H9 (cell line): ENCODE measurements around the gene KL. TPM values are rescaled to one million over a fixed set of nuclear protein-coding genes. Genes with fewer than 3 reads are reported as not detected.

Source experiments
- DNase-seq: peaks from one replicate; pipeline ENCODE4 v3.0.0-alpha.2; 2017
- H2AFZ ChIP-seq: one replicate; pipeline ENCODE4 v1.6.1; 2013; ENCODE audit warnings: mild to moderate bottlenecking, low read length, control low read depth, moderate library complexity
- H2AK5ac ChIP-seq: 2 replicates; pipeline ENCODE4 v1.6.1; 2013; ENCODE audit warnings: low read length, control low read depth, mixed read lengths; ENCODE audit not compliant: insufficient read length
- H2BK120ac ChIP-seq: one replicate; pipeline ENCODE4 v1.6.1; 2013; ENCODE audit warnings: low read depth, mild to moderate bottlenecking, low read length, control low read depth, inconsistent platforms; ENCODE audit not compliant: poor library complexity, severe bottlenecking
- H2BK12ac ChIP-seq: 2 replicates; pipeline ENCODE4 v1.6.1; 2013; ENCODE audit warnings: low read length, control low read depth, mixed read lengths, low read depth; ENCODE audit not compliant: insufficient read length
- H2BK15ac ChIP-seq: 2 replicates; pipeline ENCODE4 v1.6.1; 2013; ENCODE audit warnings: low read depth, low read length, control low read depth
- H2BK20ac ChIP-seq: one replicate; pipeline ENCODE4 v1.6.1; 2013; ENCODE audit warnings: low read depth, mild to moderate bottlenecking, low read length, control low read depth, inconsistent platforms; ENCODE audit not compliant: poor library complexity, severe bottlenecking
- H2BK5ac ChIP-seq: 2 replicates; pipeline ENCODE4 v1.6.1; 2013; ENCODE audit warnings: low read length, control low read depth, mixed read lengths; ENCODE audit not compliant: insufficient read length
- H3K14ac ChIP-seq: 2 replicates; pipeline ENCODE4 v1.6.1; 2013; ENCODE audit warnings: low read length, control low read depth; ENCODE audit not compliant: insufficient read depth
- H3K18ac ChIP-seq: 2 replicates; pipeline ENCODE4 v1.6.1; 2013; ENCODE audit warnings: low read depth, mild to moderate bottlenecking, mixed read lengths, low read length, control low read depth; ENCODE audit not compliant: insufficient read length
- H3K23ac ChIP-seq: 2 replicates; pipeline ENCODE4 v1.6.1; 2013; ENCODE audit warnings: low read length, control low read depth, mixed read lengths, low read depth; ENCODE audit not compliant: insufficient read length
- H3K23me2 ChIP-seq: 2 replicates; pipeline ENCODE4 v1.6.1; 2013; ENCODE audit warnings: low read depth, mild to moderate bottlenecking, mixed read lengths, low read length, control low read depth; ENCODE audit not compliant: insufficient read length, poor library complexity, severe bottlenecking
- H3K27ac ChIP-seq: 2 replicates; pipeline ENCODE4 v1.5.1; 2013; ENCODE audit warnings: low read length, control low read depth, mixed read lengths, low read depth; ENCODE audit not compliant: insufficient read length
- H3K27me3 ChIP-seq: 2 replicates; pipeline ENCODE4 v1.6.1; 2013; ENCODE audit warnings: low read length, control low read depth, inconsistent platforms; ENCODE audit not compliant: insufficient read depth
- H3K4ac ChIP-seq: 2 replicates; pipeline ENCODE4 v1.6.1; 2013; ENCODE audit warnings: low read depth, mild to moderate bottlenecking, control low read depth, inconsistent platforms, low read length, moderate library complexity
- H3K4me1 ChIP-seq: 2 replicates; pipeline ENCODE4 v1.6.1; 2013; ENCODE audit warnings: low read length, control low read depth, inconsistent platforms; ENCODE audit not compliant: insufficient read depth
- H3K4me2 ChIP-seq: 2 replicates; pipeline ENCODE4 v1.6.1; 2013; ENCODE audit warnings: low read length, control low read depth, mixed read lengths; ENCODE audit not compliant: insufficient read length, insufficient read depth
- H3K56ac ChIP-seq: 2 replicates; pipeline ENCODE4 v1.6.1; 2013; ENCODE audit warnings: low read depth, mild to moderate bottlenecking, mixed read lengths, low read length, control low read depth; ENCODE audit not compliant: insufficient read length
- H3K79me1 ChIP-seq: 2 replicates; pipeline ENCODE4 v1.6.1; 2013; ENCODE audit warnings: low read depth, mild to moderate bottlenecking, moderate library complexity, low read length, control low read depth, inconsistent platforms; ENCODE audit not compliant: insufficient read depth, poor library complexity, severe bottlenecking
- H3K79me2 ChIP-seq: 2 replicates; pipeline ENCODE4 v1.6.1; 2013; ENCODE audit warnings: low read length, control low read depth, inconsistent platforms; ENCODE audit not compliant: insufficient read depth
- H3K9ac ChIP-seq: 2 replicates; pipeline ENCODE4 v1.6.1; 2013; ENCODE audit warnings: low read length, control low read depth, mixed read lengths; ENCODE audit not compliant: insufficient read length; ENCODE audit errors: extremely low read depth
- H3K9me3 ChIP-seq: one replicate; pipeline ENCODE4 v1.6.1; 2013; ENCODE audit warnings: low read depth, low read length, inconsistent platforms; ENCODE audit not compliant: control insufficient read depth
- H3T11ph ChIP-seq: one replicate; pipeline ENCODE4 v1.6.1; 2013; ENCODE audit warnings: mild to moderate bottlenecking, low read length, control low read depth, inconsistent platforms
- H4K20me1 ChIP-seq: one replicate; pipeline ENCODE4 v1.6.1; 2013; ENCODE audit not compliant: control insufficient read depth, insufficient read length, insufficient read depth
- H4K5ac ChIP-seq: 2 replicates; pipeline ENCODE4 v1.6.1; 2013; ENCODE audit warnings: low read depth, mild to moderate bottlenecking, mixed read lengths, low read length, control low read depth; ENCODE audit not compliant: insufficient read length
- H4K8ac ChIP-seq: replicated peaks from 2 replicates; pipeline ENCODE4 v1.6.1; 2013; ENCODE audit warnings: low read length, control low read depth, mixed read lengths, low read depth; ENCODE audit not compliant: insufficient read length
- H4K91ac ChIP-seq: 2 replicates; pipeline ENCODE4 v1.6.1; 2013; ENCODE audit warnings: low read depth, mild to moderate bottlenecking, moderate library complexity, mixed read lengths, low read length, control low read depth; ENCODE audit not compliant: insufficient read length
- H3K27ac Mint-ChIP-seq, 3 experiments: 2 replicates in 2 of 3; 3 replicates in 1 of 3; pipeline ENCODE4 v1.8.0; 2020 to 2021; ENCODE audit warnings: mixed read lengths in 3 of 3, mild to moderate bottlenecking in 1 of 3, moderate library complexity in 1 of 3
- H3K27me3 Mint-ChIP-seq: 2 replicates; pipeline ENCODE4 v1.8.0; 2021; ENCODE audit warnings: low read depth, mild to moderate bottlenecking, moderate library complexity, mixed read lengths
- H3K36me3 Mint-ChIP-seq, 3 experiments: 2 replicates in 2 of 3; 3 replicates in 1 of 3; pipeline ENCODE4 v1.8.0; 2020 to 2021; ENCODE audit warnings: low read depth in 3 of 3, mixed read lengths in 3 of 3; ENCODE audit not compliant: insufficient read depth in 1 of 3
- H3K4me1 Mint-ChIP-seq, 2 experiments: 2 replicates each; pipeline ENCODE4 v1.8.0; 2020; ENCODE audit warnings: mixed read lengths in 2 of 2
- H3K4me3 Mint-ChIP-seq, 2 experiments: 2 replicates in 1 of 2; 3 replicates in 1 of 2; pipeline ENCODE4 v1.8.0; 2020 to 2021; ENCODE audit warnings: mild to moderate bottlenecking in 2 of 2, mixed read lengths in 2 of 2, moderate library complexity in 1 of 2
- H3K9me3 Mint-ChIP-seq, 2 experiments: 2 replicates in 1 of 2; 3 replicates in 1 of 2; pipeline ENCODE4 v1.8.0; 2020; ENCODE audit warnings: mild to moderate bottlenecking in 2 of 2, mixed read lengths in 2 of 2, moderate library complexity in 1 of 2
- WGBS: extraction: QIAGEN DNeasy Blood & Tissue Kit; methylation state at CpG from one replicate; pipeline ENCODE4 v1.1.7; 2013; ENCODE audit warnings: missing lambda C conversion rate, low lambda C conversion rate, mixed read lengths; ENCODE audit not compliant: insufficient read length; ENCODE audit errors: extremely low coverage; 5-methylcytosine and 5-hydroxymethylcytosine counted together
- total RNA-seq: library from RNA; stranded (reverse); gene quantifications from 2 replicates; pipeline ENCODE4 v1.2.1, GENCODE V29; 2021
- TF ChIP-seq, protein P1 (sequence below): fragments of 200-600 bp; sonication (generic); conservative IDR thresholded peaks from 3 replicates; pipeline ENCODE4 v1.8.0; 2021; ENCODE audit warnings: antibody characterized with exemption, mild to moderate bottlenecking

Gene KL
- total RNA-seq, 1 experiment from 2014 or later = not detected

DNA sequence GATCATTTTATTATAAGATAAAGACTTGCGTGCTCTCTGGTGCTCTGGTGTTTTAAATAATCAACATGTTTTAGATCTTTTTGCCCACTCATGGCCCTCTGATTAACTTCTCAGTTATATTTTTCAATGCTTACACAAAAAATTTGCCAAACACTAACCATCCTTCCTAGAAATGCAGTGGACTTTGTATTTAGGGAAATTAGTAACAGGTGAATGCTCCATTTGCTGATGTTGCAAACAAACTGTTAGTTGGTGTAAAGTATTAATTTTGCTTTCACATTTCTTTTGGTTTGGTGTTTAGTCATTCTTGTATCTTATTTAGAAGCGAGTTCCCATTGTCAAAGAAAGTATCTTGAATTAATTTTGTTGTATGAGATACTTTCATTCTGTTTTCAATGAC, 2.7 kb downstream of the KL start:
- no peaks in the 10 kb centered on the region for H3K9me3 ChIP-seq
- H3K4me2 ChIP-seq = no peak overlapping the region
- H3T11ph ChIP-seq = no peak overlapping the region
- no peak overlapping the region for H4K5ac ChIP-seq
- TF ChIP-seq, protein P1, sequence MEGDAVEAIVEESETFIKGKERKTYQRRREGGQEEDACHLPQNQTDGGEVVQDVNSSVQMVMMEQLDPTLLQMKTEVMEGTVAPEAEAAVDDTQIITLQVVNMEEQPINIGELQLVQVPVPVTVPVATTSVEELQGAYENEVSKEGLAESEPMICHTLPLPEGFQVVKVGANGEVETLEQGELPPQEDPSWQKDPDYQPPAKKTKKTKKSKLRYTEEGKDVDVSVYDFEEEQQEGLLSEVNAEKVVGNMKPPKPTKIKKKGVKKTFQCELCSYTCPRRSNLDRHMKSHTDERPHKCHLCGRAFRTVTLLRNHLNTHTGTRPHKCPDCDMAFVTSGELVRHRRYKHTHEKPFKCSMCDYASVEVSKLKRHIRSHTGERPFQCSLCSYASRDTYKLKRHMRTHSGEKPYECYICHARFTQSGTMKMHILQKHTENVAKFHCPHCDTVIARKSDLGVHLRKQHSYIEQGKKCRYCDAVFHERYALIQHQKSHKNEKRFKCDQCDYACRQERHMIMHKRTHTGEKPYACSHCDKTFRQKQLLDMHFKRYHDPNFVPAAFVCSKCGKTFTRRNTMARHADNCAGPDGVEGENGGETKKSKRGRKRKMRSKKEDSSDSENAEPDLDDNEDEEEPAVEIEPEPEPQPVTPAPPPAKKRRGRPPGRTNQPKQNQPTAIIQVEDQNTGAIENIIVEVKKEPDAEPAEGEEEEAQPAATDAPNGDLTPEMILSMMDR = no peak
- H3K79me2 ChIP-seq = no peaks in the 10 kb centered on the region
- H4K20me1 ChIP-seq = no peaks in the 10 kb centered on the region
- DNase-seq = no peak
- no peaks in the 10 kb centered on the region for H3K4me1 ChIP-seq
- peaks cover 14% of the 10 kb centered on the region for H3K23me2 ChIP-seq
- H3K27ac ChIP-seq = no peak overlapping the region
- Mint-ChIP-seq H3K27ac (no peak overlapping the region), H3K4me3 (no peak overlapping the region), H3K36me3 (no peaks in the 10 kb centered on the region), H3K4me1 (peaks cover 10 to 13% of the 10 kb centered on the region in 2 experiments), H3K9me3 (no peaks in the 10 kb centered on the region; a peak in 1 of 5 replicates), H3K27me3 (peaks cover 78% of the 10 kb centered on the region)
- H2BK5ac ChIP-seq = no peak overlapping the region
- H2AK5ac ChIP-seq = no peak overlapping the region
- H3K79me1 ChIP-seq = no peaks in the 10 kb centered on the region
- H4K91ac ChIP-seq = no peak overlapping the region
- H4K8ac ChIP-seq = no peak overlapping the region
- H2AFZ ChIP-seq = no peak overlapping the region
- no peak overlapping the region for H3K4ac ChIP-seq
- H2BK15ac ChIP-seq = no peak overlapping the region
- H2BK120ac ChIP-seq = no peak overlapping the region
- no peak overlapping the region for H3K56ac ChIP-seq
- H2BK20ac ChIP-seq = no peak overlapping the region
- H3K18ac ChIP-seq = no peak overlapping the region
- H2BK12ac ChIP-seq = no peak overlapping the region
- no peak overlapping the region for H3K14ac ChIP-seq
- no peak overlapping the region for H3K23ac ChIP-seq
- H3K27me3 ChIP-seq = peaks cover 27% of the 10 kb centered on the region; the same call in 1 of the 2 replicates
- no CpG with 5 or more reads among the region's 2 CpGs for WGBS
- no peak overlapping the region for H3K9ac ChIP-seq
